Natural killer cell (primary cell): ENCODE data around the gene SMARCD2. TPM values are rescaled to one million over a fixed set of nuclear protein-coding genes. Genes with fewer than 3 reads are reported as not detected.

Experiments
- ATAC-seq, 3 donors: fragments of 150-1000 bp in 2 of 3; fragments of 200-7000 bp in 1 of 3; cut with Tn5 transposase; 1 replicate in 1 of 3; 2 replicates in 2 of 3; pipeline ENCODE4 v1.10.0; 2021; ENCODE audit warnings: mild to moderate bottlenecking in 2 of 3, moderate library complexity in 2 of 3
- DNase-seq, 2 donors: peaks; one replicate each; pipeline versions ENCODE4 v3.0.0 to v3.0.0-alpha.2; 2013 to 2021; ENCODE audit warnings: mixed read lengths in 1 of 2
- H3K27ac ChIP-seq: one replicate; pipeline ENCODE4 v1.5.1; 2013; ENCODE audit warnings: mild to moderate bottlenecking, low read length
- H3K27me3 ChIP-seq: one replicate; pipeline ENCODE4 v1.6.1; 2013; ENCODE audit warnings: low read length; ENCODE audit not compliant: control insufficient read depth, insufficient read depth
- H3K36me3 ChIP-seq: one replicate; pipeline ENCODE4 v1.6.1; 2013; ENCODE audit warnings: low read length; ENCODE audit not compliant: control insufficient read depth, insufficient read depth
- H3K4me1 ChIP-seq: one replicate; pipeline ENCODE4 v1.6.1; 2013; ENCODE audit warnings: low read length; ENCODE audit not compliant: control insufficient read depth, insufficient read depth
- H3K4me3 ChIP-seq: one replicate; pipeline ENCODE4 v1.5.1; 2013; ENCODE audit warnings: low read length
- H3K9me3 ChIP-seq: one replicate; pipeline ENCODE4 v1.6.1; 2013; ENCODE audit warnings: low read length; ENCODE audit not compliant: control insufficient read depth, insufficient read depth
- H3K27ac Mint-ChIP-seq, 2 donors: one replicate each; pipeline ENCODE4 v1.8.0; 2022; ENCODE audit warnings: mild to moderate bottlenecking in 2 of 2, mixed read lengths in 2 of 2, moderate library complexity in 1 of 2
- H3K27me3 Mint-ChIP-seq, 2 donors: one replicate each; pipeline ENCODE4 v1.8.0; 2022; ENCODE audit warnings: low read depth in 2 of 2, mixed read lengths in 2 of 2
- H3K36me3 Mint-ChIP-seq: one replicate; pipeline ENCODE4 v1.8.0; 2022; ENCODE audit warnings: mixed read lengths
- H3K4me1 Mint-ChIP-seq, 2 donors: one replicate each; pipeline ENCODE4 v1.8.0; 2022; ENCODE audit warnings: mixed read lengths in 2 of 2
- H3K4me3 Mint-ChIP-seq: one replicate; pipeline ENCODE4 v1.8.0; 2022; ENCODE audit warnings: mild to moderate bottlenecking, moderate library complexity, mixed read lengths
- H3K9me3 Mint-ChIP-seq, 2 donors: one replicate each; pipeline ENCODE4 v1.8.0; 2022; ENCODE audit warnings: mixed read lengths in 2 of 2
- WGBS: methylation state at CpG from one replicate; pipeline ENCODE4 v1.1.7; 2013; ENCODE audit warnings: missing lambda C conversion rate; ENCODE audit not compliant: insufficient coverage; 5-methylcytosine and 5-hydroxymethylcytosine counted together
- intact Hi-C: fragments of 100-400 bp; cut with micrococcal nuclease; formaldehyde crosslinking; loops from one replicate; pipeline ENCODE4 v1.14.2; 2022
- total RNA-seq, 4 donors: library from RNA; stranded (reverse); fragments of 120-200 nt in 1 of 4; gene quantifications; one replicate each; pipeline versions ENCODE4 v1.2.3 to v1.2.4, GENCODE V29; 2013 to 2022
- TF ChIP-seq, protein P1 (sequence below): fragments of 200-600 bp; IDR thresholded peaks from one replicate; pipeline ENCODE4 v1.8.0; 2022; ENCODE audit warnings: antibody characterized with exemption

SMARCD2 gene
- total RNA-seq, 3 donors from 2014 or later (not counting 1 experiment from before 2014, with no cell fraction given): 131 to 162 (median 139) TPM

DNA sequence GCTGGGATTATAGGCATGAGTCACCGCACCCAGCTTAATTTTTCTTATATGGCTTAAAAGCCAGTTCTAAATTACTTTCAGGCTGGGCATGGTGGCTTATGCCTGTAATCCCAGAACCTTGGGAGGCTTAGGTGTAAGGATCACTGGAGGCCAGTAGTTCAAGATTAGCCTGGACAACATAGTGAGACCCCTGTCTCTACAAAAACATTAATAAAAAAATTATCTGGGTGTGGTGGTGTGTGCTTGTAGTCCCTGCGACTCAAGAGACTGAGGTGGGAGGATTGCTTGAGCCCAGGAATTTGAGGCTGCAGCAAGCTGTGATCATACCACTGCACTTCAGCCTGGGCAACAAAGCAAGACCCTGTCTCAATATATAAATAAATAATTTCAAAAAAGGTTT, 10.8 kb upstream of the SMARCD2 start:
- TF ChIP-seq, protein P1, sequence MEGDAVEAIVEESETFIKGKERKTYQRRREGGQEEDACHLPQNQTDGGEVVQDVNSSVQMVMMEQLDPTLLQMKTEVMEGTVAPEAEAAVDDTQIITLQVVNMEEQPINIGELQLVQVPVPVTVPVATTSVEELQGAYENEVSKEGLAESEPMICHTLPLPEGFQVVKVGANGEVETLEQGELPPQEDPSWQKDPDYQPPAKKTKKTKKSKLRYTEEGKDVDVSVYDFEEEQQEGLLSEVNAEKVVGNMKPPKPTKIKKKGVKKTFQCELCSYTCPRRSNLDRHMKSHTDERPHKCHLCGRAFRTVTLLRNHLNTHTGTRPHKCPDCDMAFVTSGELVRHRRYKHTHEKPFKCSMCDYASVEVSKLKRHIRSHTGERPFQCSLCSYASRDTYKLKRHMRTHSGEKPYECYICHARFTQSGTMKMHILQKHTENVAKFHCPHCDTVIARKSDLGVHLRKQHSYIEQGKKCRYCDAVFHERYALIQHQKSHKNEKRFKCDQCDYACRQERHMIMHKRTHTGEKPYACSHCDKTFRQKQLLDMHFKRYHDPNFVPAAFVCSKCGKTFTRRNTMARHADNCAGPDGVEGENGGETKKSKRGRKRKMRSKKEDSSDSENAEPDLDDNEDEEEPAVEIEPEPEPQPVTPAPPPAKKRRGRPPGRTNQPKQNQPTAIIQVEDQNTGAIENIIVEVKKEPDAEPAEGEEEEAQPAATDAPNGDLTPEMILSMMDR: no peak
- ATAC-seq (no peak), DNase-seq (no peak)
- H3K36me3 ChIP-seq: no peaks in the 10 kb centered on the region
- Mint-ChIP-seq H3K9me3 (no peaks in the 10 kb centered on the region), H3K27ac (no peak overlapping the region), H3K4me3 (no peak overlapping the region), H3K27me3 (no peaks in the 10 kb centered on the region), H3K36me3 (no peaks in the 10 kb centered on the region), H3K4me1 (peaks cover 9 to 11% of the 10 kb centered on the region in 2 donors)
- intact Hi-C loops: no loop called here
- H3K4me1 ChIP-seq: peaks cover 13% of the 10 kb centered on the region
- no peaks in the 10 kb centered on the region for H3K9me3 ChIP-seq
- no peak overlapping the region for H3K27ac ChIP-seq
- H3K27me3 ChIP-seq: no peaks in the 10 kb centered on the region
- WGBS: 96% methylated on average over 2 of the region's 2 CpGs
- H3K4me3 ChIP-seq: no peak overlapping the region

DNA sequence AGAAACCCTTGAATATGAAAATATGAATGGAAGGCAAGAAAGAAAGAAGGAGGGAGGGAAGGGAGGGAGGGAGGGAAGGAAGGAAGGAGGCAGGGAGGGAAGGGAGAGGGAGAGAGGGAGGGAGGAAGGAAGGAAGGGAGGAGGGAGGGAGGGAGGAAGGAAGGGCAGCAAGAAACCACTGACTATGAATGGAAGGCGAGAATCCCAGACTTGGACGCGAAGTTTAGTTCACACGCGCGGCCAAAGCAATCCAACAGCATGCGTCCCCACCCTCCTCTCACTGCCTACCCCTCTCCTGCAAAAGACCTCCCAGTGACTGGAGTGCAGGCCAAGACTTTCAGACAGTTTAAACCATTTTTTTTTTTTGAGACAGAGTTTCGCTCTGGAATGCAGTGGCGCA, 7.9 kb upstream of the SMARCD2 start:
- Histone ChIP-seq H3K4me3 (no peak overlapping the region), H3K27me3 (no peaks in the 10 kb centered on the region), H3K27ac (no peak overlapping the region), H3K4me1 (peaks cover 15% of the 10 kb centered on the region), H3K36me3 (no peaks in the 10 kb centered on the region), H3K9me3 (no peaks in the 10 kb centered on the region)
- 87% methylated on average over 8 of the region's 9 CpGs for WGBS
- H3K27ac Mint-ChIP-seq: no peak overlapping the region
- no peak for ATAC-seq
- no peak overlapping the region for H3K4me3 Mint-ChIP-seq
- intact Hi-C loops: no loop called here
- H3K27me3 Mint-ChIP-seq: no peaks in the 10 kb centered on the region
- TF ChIP-seq, protein P1: no peak
- no peaks in the 10 kb centered on the region for H3K9me3 Mint-ChIP-seq
- peak in 1 of 2 donors; percentile 17 for DNase-seq
- H3K4me1 Mint-ChIP-seq: peaks cover 17 to 18% of the 10 kb centered on the region in 2 donors
- no peaks in the 10 kb centered on the region for H3K36me3 Mint-ChIP-seq

GRCh38 chr17:63848834-63849689, 6.6 kb upstream of the SMARCD2 start:
- peak; percentile 96 for DNase-seq
- Mint-ChIP-seq H3K4me3 (peak overlapping the region; percentile 81), H3K4me1 (peaks cover 20 to 21% of the 10 kb centered on the region in 2 donors), H3K9me3 (no peaks in the 10 kb centered on the region), H3K27me3 (no peaks in the 10 kb centered on the region), H3K36me3 (no peaks in the 10 kb centered on the region), H3K27ac (peak overlapping the region; percentile 88 to 90)
- Histone ChIP-seq H3K4me1 (peaks cover 16% of the 10 kb centered on the region), H3K36me3 (no peaks in the 10 kb centered on the region), H3K4me3 (peak overlapping the region; percentile 36), H3K9me3 (no peaks in the 10 kb centered on the region), H3K27me3 (no peaks in the 10 kb centered on the region), H3K27ac (peak overlapping the region; percentile 70)
- intact Hi-C loops: no loop called here
- TF ChIP-seq, protein P1: peak; percentile 82
- 30% methylated on average over 82 of the region's 82 CpGs for WGBS
- peak; percentile 95 to 98 (median 97) for ATAC-seq
